Metanephros (tissue), 1 donor: Measurements from ENCODE around the gene COMMD7. TPM values are rescaled to one million over a fixed set of nuclear protein-coding genes. Genes with fewer than 3 reads are reported as not detected.

Experiments used
- total RNA-seq: library from RNA; depleted of rRNA; stranded (reverse); fragments of >200 nt; gene quantifications from one replicate; pipeline ENCODE4 v1.2.3, GENCODE V29; 2014

The COMMD7 gene
- total RNA-seq, result 19.6 TPM

GRCh38 chr20:32743237-32744112, at the start of gene COMMD7:
COMMD7 (minus strand) TSS chr20:32743467; CDS start chr20:32743391, 76 bp downstream.

DNA sequence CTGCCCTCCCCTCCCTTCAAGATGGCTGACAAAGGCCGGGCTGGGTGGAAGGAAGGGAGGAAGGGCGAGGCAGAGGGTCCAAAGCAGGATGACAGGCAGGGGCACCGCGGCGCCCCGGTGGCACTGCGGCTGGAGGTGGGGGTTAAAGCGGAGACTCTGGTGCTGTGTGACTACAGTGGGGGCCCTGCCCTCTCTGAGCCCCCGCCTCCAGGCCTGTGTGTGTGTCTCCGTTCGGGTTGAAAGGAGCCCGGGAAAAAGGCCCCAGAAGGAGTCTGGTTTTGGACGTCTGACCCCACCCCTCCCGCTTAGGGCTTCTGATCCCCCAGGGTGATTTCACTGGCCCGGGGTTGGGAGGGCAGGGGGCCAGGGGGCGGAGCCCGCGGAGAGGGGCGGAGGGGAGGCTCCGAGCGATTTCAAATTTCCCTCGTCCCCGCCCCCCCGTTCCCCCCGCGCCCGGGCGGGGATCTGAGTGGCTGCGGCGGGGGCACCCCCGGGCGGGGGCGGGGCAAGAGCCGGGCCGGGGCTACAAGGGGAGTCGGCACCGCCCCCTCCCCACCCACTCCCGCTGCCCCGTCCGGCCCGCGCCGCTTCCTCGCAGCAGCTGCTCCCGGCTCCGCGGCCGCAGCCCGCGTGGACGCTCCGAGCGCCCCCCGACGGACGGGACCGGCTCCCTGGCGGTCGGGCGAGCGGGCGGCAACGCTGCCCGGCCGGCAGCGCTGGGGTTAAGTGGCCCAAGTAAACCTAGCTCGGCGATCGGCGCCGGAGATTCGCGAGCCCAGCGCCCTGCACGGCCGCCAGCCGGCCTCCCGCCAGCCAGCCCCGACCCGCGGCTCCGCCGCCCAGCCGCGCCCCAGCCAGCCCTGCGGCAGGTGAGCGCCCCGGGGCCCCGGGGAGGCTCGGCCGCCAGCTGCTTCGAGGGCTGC, 18.8 kb upstream of the COMMD7 start, which contains the start of gene DNMT3B:
DNMT3B (plus strand) TSS at position 555 of the 923 bp plus-strand sequence. CDS start 17,939 bp downstream, outside the sequence.

Other genes starting within 250 kb of the COMMD7 start
- gene NOL4L, start 158.1 kb downstream of the COMMD7 start, total RNA-seq, result 25.0 TPM
- 0.47 TPM for gene C20orf203, start 69.5 kb downstream of the COMMD7 start, total RNA-seq
- 4.7 TPM for gene DNMT3B, start 18.9 kb upstream of the COMMD7 start, total RNA-seq
- 69.2 TPM for gene MAPRE1, start 76.5 kb upstream of the COMMD7 start, total RNA-seq
- gene EFCAB8, start 115.5 kb upstream of the COMMD7 start, total RNA-seq, result not detected